ENCODE results near the gene PLS1.
"Not testable (repeated sequence)": the region's sequence is repeated elsewhere in the genome, so short reads cannot be mapped to it uniquely, and the experiment has no call there.

PLS1 gene

DNA sequence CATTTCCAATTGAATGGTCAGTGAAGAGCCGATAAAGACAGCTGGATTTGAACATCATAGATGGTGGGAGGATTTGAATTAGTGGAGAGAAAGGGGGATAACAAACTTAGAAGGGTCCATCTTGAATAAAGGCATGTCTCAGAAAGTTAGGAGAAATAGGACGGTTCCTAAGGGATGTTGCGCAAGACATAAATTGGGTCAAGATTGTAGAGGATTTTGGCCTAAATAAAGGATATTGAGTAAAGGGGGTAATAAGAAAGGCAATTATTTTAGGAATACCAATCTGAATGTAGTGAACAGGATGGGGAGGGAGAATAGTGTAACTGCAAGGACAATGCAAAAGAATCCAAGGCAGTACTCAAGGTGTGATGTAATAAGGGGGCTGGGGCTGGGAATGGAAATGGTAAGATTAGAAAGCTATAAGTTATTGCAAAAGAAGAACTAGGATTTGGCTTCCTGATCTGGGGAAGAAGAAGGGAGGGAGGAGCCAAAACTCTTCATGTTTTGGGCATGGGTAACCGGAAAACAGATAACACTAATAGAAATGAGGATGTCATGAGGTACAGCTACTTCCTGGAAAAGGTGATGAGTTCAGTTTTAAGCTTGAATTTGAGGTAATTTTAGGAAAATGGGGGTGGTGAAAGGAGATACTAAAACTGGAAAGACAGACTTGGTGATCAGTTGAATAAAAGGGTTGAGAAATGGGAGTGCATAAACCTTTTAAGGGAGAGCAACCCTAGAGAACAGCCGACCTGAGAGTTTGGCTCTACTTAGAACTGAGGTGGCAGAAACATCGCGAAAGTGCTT is 110.3 kb downstream of the PLS1 start:
- no peak for DNase-seq

DNA sequence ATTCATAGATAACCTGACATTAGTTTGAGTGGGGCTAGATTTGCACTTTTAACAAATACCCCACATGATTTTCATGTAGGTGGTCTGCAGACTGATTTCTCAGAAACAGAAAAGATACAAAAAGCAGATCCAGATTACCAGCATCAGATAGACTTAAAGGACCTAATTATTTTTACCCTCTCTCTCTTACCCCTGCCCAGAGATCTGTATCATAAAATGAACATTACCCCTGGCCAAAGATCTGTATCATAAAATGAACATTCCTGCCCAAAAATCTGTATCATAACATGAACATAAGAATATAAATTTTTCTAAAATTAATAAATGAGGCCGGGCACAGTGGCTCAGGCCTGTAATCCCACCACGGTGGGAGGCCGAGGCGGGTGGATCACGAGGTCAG is 113.0 kb downstream of the PLS1 start:
- no peak for DNase-seq

DNA sequence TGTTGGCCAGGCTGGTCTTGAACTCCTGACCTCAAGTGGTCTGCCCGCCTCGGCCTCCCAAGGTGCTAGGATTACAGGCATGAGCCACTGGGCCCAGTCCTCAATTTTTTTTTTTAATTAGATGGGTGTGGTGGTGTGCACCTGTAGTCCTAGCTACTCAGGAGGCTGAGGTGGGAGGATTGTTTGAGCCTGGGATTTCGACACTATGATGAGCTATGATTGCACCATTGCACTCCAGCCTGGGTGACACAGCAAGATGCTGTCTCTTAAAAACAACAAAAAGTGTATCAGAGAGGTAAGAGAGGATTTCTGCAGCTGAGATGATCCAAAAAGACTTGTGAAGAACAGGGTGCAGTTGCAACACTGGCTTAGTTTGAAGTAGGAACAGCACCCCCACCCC is 118.7 kb downstream of the PLS1 start:
- not testable (repeated sequence) for DNase-seq

DNA sequence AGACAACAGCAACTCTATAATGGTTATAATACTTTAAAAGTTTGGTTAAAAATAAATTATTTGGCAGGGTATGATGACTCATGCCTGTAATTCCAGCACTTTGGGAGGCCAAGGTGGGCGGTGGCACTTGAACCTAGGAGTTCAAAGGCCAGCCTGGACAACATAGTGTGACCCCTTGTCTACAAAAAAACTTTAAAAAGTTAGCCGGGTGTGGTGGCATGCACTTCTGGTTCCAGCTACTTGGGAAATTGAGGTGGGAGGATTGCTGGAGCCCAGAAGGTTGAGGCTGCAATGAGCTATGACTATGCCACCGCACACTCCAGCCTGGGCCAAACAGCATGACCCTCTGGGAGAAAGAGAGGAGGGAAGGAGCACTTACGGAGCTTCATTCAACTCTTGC is 119.9 kb downstream of the PLS1 start:
- DNase-seq = no peak

DNA sequence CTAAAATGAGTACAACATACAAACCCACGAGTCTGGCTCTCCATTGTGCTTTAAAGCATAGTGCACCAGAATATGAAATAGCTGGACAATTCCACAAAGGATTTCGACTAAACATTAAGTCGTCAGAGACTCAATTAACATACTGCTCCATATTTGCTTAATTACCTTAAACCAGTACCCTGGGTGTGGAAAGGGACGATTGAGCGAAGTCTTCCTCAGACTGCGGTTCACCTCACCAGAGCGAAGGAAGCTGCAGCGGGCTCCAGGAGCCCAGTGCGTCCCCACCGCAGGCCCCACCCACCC is 127.4 kb downstream of the PLS1 start:
- peak; percentile 83 for DNase-seq

DNA sequence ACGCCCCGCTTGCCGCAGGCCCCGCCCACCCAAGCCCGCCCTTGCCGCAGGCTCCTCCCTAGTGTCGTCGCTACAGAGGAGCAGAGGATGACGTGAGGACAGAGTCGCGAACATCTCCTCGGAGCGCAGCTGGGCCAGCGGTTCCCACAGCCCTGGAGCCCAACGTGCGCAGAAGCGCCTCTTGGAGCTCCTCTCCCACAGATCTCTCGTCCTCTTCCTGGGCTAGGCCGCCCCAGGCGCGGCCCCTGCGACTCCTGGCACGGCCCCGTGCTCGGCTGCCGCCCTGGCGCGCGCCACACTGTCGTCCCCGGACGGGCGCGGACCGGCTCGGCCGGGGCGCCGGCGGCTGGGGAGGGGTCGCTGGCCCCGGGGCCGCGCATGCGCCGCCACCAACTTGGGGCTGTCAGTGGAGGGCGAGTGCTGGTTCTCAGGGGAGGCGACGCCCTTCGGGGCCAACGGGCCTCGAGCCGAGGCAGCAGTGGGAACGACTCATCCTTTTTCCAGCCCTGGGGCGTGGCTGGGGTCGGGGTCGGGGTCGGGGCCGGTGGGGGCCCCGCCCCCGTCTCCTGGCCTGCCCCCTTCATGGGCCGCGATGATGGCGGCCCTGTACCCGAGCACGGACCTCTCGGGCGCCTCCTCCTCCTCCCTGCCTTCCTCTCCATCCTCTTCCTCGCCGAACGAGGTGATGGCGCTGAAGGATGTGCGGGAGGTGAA is 127.9 kb downstream of the PLS1 start, which contains the start of gene TRPC1:
Gene TRPC1 (plus strand): TSS at position 67 of the 714 bp plus-strand sequence. CDS start 526 bp downstream, at position 593.
- DNase-seq = peak; percentile 83

DNA sequence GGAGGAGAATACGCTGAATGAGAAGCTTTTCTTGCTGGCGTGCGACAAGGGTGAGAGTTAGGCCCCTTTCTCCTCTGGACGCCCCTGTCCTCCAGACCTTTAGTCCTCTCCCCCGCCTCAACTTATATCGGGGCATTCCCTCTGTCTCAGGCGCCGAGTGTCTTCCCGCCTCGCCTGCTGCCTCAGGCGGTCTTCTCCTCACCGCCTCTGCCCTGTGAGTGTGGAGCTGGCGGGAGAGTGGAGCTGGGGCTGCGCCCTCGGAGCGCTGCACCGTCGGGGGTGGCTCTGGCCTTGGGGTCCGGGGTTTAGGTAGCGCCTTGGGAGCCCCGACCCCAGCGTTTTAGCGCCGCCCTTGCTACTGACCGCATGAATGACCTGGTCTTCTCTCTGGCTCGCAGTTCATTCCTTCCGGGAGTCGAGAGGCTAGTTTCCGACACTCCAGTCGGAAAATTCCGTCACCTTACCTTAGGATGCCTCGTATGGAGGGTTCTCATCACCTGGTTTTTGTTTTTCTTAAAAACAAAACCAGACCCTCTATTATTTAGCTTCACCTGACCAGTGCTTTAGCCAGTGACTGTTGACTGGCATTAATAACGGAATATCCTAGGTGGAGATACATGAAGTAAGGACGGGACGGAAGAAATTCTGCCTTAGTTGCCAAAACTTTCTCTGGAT is 128.6 kb downstream of the PLS1 start:
- no peak for DNase-seq

DNA sequence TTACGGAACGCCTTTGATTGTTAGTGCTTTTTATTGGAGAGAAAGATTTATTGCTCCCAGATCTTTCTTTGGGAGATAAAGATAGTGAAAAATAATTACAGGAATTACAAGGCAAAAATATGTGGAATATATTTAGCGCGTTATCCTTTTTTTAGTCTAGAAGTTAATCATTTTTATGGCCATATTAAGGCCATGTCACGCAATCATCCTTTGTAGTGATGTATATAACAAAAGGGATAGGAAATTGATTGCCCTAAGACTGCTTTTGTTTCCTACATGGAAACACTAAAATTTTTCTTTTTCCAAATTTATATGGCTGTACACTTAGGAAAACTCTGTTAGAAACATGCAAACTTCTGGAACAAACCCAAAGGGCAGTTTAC is 129.2 kb downstream of the PLS1 start:
- DNase-seq = no peak

DNA sequence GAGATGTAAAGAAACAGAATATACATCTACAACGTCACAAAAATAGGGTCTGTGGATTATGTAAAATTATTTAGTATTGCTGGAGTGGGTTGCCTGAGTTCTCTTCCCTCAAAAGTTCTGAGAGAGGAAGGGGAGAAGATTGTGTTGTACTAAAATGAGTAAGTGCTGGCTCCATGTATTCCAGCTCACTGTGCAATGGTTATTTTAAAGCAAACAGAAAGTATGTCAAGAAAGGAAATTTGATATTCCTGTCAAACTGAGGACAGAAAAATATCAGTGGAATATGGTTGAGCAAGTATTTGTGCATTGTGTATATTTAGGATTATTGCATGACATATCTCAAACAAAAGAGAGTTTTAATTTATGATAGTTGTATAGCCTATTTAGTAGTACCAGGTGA is 129.8 kb downstream of the PLS1 start:
- DNase-seq = no peak

DNA sequence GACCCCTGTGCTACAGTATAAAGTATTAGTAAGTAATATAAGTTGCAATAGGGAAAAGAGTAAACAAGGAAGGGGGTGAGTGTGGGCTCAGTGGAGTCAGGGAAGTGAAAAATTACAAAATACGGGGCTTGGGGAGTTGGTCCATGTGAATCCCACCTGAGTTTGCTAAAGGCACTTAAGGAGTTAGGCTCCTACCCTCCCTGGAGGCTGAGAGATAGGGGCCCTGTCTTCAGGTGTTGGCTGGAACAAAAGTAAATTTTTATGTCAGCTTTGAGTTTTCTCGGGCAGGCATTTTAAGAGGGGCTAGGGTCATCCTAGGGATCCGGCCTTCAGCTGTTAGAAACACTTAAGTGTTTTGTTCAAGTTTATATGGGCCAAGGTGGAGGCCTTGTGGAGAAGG is 135.9 kb downstream of the PLS1 start:
- no peak for DNase-seq

DNA sequence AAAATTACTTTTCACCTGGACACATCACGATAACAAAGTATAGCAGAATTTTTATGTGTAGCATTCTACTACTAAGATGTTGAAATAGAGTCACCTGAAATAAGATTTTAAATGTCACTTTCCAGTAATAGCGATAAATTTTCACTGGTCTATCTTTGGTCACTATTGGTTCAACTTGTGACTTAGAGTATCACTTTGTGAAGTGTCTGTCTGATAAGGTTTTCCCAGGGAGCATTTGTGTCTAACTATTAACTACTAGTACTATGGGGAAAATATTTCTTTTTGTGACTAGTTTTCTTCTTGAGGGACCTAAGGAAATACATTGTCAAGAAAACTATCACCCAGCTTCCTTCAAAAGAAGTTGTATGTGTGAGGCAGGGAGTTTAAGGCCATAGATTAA is 138.6 kb downstream of the PLS1 start:
- DNase-seq = no peak

DNA sequence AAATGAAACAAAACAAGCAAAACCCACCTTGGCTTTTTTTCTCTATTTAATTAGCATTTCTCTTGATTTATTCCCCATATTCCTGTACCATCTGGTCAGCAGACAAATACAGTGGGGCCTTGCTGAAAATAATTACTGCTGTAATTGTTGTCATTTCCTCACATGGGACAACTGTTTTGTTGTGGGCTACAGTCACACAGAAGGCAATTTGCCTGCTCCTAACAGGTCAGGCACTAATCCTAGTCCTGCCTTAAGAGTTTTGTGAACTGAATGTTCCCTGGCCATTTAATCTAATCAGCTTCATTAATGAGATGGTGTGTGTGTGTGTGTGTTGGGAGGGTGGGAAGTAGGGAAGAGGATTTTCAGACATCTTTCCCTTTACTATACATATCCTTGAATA is 139.3 kb downstream of the PLS1 start:
- no peak for DNase-seq

DNA sequence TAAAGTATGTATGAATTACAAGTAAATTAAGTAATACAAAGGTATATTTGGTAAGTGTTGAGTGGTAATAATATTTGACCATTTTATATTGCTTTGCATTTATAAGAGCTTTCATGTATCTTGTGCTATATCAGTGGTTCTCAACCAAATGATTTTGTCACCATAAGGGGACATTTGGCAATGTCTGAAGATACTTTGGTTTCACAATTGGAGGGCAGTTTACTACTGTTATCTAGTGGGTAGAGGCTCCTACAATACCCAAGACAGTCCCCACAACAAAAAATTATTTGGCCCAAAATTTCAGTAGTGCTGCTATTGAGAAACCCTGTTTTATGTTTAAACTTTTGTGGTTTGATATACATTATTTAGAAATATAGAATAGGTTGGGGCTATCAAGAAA is 142.2 kb downstream of the PLS1 start:
- no peak for DNase-seq

DNA sequence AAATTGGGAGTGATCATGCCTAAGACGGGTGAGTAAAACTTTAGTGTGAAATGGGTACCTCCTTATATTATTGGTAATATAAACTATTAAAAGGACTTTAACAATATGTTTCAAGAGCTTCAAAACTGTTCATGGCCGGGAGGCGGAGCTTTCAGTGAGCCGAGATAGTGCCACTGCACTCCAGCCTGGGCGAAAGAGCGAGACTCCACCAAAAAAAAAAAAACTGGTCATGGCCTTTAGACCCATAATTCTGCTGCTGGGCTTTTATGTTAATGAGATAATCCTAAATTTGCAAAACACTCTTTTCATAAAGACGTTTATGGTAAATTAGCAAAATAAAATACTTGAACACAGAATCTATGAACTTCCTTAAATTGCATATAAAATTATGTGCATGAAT is 150.5 kb downstream of the PLS1 start:
- no peak for DNase-seq

DNA sequence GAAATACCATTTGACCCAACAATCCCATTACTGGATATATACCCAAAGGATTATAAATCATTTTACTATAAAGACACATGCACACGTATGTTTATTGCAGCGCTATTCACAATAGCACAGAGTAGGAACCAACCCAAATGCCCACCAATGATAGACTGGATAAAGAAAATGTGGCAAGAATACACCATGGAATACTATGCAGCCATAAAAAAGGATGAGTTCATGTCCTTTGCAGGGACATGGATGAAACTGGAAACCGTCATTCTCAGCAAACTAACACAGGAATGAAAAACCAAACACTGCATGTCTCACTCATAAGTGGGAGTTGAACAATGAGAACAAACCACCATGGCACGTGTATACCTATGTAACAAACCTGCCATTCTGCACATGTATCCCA is 154.3 kb downstream of the PLS1 start:
- DNase-seq = not testable (repeated sequence)

DNA sequence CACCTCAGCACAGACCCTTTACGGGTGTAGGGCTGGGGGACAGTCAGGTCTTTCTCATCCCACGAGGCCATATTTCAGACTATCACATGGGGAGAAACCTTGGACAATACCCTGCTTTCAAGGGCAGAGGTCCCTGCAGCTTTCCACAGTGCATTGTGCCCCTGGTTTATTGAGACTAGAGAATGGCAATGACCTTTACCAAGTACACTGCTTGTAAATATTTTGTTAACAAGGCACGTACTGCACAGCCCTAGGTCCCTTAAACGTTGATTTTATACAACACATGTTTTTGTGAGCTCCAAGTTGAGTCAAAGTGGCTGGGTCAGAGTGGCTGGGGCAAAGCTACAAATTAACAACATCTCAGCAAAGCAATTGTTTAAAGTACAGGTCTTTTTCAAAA is 156.4 kb downstream of the PLS1 start:
- DNase-seq = not testable (repeated sequence)

DNA sequence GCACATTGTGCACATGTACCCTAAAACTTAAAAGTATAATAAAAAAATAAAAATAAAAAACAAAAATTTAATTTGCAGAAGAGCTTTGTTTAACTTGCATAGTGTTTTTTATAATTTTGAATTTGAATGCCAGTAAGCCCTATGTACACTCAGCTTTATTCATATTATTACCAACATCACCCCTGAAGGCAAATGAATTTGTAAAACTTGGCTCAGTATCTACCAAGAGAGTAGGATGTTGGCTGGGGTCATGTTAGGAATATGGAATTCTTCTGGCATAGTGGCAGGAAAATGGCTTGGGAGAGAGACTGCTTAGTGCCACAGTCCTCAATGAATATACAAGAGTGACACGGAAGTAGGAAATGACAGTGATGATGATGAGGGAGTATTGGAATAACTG is 158.3 kb downstream of the PLS1 start:
- no peak for DNase-seq

Measured in NCI-H2029 treated with DMSO at 0.1 percent for 48 hours (cell line).